Measurements from ENCODE around the gene DNAH14.

DNA sequence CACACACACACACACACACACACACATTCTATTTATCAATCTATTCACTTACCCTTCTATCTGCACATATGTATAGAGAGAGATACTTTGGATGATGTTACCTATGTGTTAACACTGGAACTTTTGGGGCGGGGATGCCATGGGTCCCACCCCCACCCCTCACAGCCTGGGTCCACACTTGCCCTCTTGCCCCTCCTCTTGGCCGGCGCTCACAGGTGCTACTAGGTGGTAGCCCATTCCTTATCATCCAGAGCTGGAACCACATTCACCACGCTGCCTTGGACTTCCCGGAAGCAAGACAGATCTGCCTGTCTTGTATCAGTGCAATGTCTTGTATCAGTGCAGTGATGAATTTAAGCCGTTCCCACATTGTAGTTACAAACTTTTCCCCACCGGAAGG, 413.2 kb downstream of the DNAH14 start:
- TF ChIP-seq, protein P1, sequence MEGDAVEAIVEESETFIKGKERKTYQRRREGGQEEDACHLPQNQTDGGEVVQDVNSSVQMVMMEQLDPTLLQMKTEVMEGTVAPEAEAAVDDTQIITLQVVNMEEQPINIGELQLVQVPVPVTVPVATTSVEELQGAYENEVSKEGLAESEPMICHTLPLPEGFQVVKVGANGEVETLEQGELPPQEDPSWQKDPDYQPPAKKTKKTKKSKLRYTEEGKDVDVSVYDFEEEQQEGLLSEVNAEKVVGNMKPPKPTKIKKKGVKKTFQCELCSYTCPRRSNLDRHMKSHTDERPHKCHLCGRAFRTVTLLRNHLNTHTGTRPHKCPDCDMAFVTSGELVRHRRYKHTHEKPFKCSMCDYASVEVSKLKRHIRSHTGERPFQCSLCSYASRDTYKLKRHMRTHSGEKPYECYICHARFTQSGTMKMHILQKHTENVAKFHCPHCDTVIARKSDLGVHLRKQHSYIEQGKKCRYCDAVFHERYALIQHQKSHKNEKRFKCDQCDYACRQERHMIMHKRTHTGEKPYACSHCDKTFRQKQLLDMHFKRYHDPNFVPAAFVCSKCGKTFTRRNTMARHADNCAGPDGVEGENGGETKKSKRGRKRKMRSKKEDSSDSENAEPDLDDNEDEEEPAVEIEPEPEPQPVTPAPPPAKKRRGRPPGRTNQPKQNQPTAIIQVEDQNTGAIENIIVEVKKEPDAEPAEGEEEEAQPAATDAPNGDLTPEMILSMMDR (tag by site-specific recombination; IDR thresholded peaks at IDR 0.05) = no peak
- TF ChIP-seq ZNF184 (tag by site-specific recombination; IDR thresholded peaks at IDR 0.05) = no peak
- no peak for TF ChIP-seq ZNF558 (tag by site-specific recombination; IDR thresholded peaks at IDR 0.05)
- TF ChIP-seq ZNF426 (tag by site-specific recombination; IDR thresholded peaks at IDR 0.05) = no peak
- TF ChIP-seq, protein P2, sequence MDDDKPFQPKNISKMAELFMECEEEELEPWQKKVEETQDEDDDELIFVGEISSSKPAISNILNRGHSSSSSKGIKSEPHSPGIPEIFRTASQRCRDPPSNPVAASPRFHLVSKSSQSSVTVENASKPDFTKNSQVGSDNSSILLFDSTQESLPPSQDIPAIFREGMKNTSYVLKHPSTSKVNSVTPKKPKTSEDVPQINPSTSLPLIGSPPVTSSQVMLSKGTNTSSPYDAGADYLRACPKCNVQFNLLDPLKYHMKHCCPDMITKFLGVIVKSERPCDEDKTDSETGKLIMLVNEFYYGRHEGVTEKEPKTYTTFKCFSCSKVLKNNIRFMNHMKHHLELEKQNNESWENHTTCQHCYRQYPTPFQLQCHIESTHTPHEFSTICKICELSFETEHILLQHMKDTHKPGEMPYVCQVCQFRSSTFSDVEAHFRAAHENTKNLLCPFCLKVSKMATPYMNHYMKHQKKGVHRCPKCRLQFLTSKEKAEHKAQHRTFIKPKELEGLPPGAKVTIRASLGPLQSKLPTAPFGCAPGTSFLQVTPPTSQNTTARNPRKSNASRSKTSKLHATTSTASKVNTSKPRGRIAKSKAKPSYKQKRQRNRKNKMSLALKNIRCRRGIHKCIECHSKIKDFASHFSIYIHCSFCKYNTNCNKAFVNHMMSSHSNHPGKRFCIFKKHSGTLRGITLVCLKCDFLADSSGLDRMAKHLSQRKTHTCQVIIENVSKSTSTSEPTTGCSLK (tag by site-specific recombination; IDR thresholded peaks at IDR 0.05) = no peak
- TF ChIP-seq SP2 (tag by site-specific recombination; IDR thresholded peaks at IDR 0.05) = no peak
- TF ChIP-seq ZNF530 (tag by site-specific recombination; IDR thresholded peaks at IDR 0.05; ENCODE audit: low read depth) = no peak
